Pulmonary artery endothelial cell (primary cell): ENCODE results near the gene BTBD10. TPM values are rescaled to one million over a fixed set of nuclear protein-coding genes. Genes with fewer than 3 reads are reported as not detected.

Source experiments
- DNase-seq: peaks from one replicate; pipeline ENCODE4 v3.0.0-alpha.2; 2011; ENCODE audit warnings: low read depth, low spot score
- total RNA-seq: library from RNA; depleted of rRNA; stranded (reverse); fragments of >200 nt; gene quantifications from 2 replicates; pipeline ENCODE4 v1.2.3, GENCODE V29; 2014

The BTBD10 gene
- total RNA-seq, 1 donor from 2014 or later: 115 TPM

- DNase-seq: peak; percentile 27
Observed at GRCh38 chr11:13375798-13376197, 87.2 kb downstream of the BTBD10 start.

GRCh38 chr11:13373216-13373615, 89.8 kb downstream of the BTBD10 start:
- no peak for DNase-seq

GRCh38 chr11:13368041-13368446, 95.0 kb downstream of the BTBD10 start:
- no peak for DNase-seq

- DNase-seq: no peak
Observed at GRCh38 chr11:13367115-13367514, 95.9 kb downstream of the BTBD10 start.

GRCh38 chr11:13366266-13367026, 96.6 kb downstream of the BTBD10 start:
- no peak for DNase-seq

- no peak for DNase-seq
Observed at GRCh38 chr11:13364388-13364787, 98.6 kb downstream of the BTBD10 start.

- DNase-seq: no peak
Observed at GRCh38 chr11:13362596-13363109, 100.4 kb downstream of the BTBD10 start.

GRCh38 chr11:13358596-13359270, 104.3 kb downstream of the BTBD10 start:
- DNase-seq: no peak

GRCh38 chr11:13357232-13357631, 105.8 kb downstream of the BTBD10 start:
- DNase-seq: no peak

GRCh38 chr11:13355191-13355590, 107.8 kb downstream of the BTBD10 start:
- DNase-seq: no peak

- no peak for DNase-seq
Observed at GRCh38 chr11:13354335-13354734, 108.7 kb downstream of the BTBD10 start.

GRCh38 chr11:13352711-13353110, 110.3 kb downstream of the BTBD10 start:
- no peak for DNase-seq

GRCh38 chr11:13349581-13349980, 113.4 kb downstream of the BTBD10 start:
- no peak for DNase-seq

GRCh38 chr11:13349046-13349445, 114.0 kb downstream of the BTBD10 start:
- no peak for DNase-seq

- no peak for DNase-seq
Observed at GRCh38 chr11:13348305-13348704, 114.7 kb downstream of the BTBD10 start.

GRCh38 chr11:13347901-13348300, 115.1 kb downstream of the BTBD10 start:
- DNase-seq: no peak

GRCh38 chr11:13346470-13346869, 116.6 kb downstream of the BTBD10 start:
- no peak for DNase-seq

- DNase-seq: no peak
Observed at GRCh38 chr11:13344818-13345217, 118.2 kb downstream of the BTBD10 start.

GRCh38 chr11:13343931-13344717, 118.9 kb downstream of the BTBD10 start:
- peak; percentile 35 for DNase-seq

GRCh38 chr11:13343067-13343466, 120.0 kb downstream of the BTBD10 start:
- no peak for DNase-seq

GRCh38 chr11:13341026-13341425, 122.0 kb downstream of the BTBD10 start:
- DNase-seq: no peak
